ENCODE results near the gene CD8B.

The CD8B gene

DNA sequence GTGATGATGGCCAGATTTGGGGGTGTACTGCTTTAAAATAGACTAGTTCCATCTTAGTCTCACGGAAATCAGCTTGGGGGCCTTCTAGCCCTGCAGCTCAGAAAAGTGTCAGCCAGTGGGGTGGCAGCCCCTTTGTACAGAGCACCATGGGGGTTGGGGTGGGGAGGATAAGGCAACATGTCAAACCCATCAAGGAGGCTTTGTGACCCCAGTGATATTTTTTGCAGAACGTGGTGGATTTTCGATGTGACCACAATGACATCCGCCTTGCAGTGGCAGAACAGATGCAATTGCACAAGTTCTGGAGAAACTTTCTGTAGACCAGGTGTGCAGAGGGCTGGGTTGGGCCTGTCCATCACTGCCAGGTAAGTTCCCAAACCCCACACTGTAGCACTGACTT lies 67.9 kb downstream of the CD8B start:
- DNase-seq: no peak

DNA sequence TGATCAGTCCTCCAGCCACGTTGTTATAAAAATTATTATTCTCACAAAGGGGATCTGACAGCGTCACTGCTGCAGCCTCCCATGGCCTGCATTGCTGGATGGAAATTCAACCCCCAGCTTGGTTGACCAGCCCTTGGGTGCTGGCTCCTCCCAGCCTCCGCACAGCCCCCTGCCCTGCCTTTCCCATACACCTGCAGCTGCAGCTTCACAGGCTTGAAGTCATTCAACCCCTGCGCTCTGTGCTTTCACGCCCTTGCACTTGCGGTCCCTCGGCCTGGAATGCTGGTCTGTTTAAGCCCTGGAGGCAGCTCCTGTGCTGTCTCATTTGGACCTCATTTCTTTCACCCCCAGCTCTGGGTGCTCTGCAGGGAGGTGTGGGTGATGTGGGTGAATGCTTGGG lies 70.1 kb downstream of the CD8B start:
- no peak for DNase-seq

DNA sequence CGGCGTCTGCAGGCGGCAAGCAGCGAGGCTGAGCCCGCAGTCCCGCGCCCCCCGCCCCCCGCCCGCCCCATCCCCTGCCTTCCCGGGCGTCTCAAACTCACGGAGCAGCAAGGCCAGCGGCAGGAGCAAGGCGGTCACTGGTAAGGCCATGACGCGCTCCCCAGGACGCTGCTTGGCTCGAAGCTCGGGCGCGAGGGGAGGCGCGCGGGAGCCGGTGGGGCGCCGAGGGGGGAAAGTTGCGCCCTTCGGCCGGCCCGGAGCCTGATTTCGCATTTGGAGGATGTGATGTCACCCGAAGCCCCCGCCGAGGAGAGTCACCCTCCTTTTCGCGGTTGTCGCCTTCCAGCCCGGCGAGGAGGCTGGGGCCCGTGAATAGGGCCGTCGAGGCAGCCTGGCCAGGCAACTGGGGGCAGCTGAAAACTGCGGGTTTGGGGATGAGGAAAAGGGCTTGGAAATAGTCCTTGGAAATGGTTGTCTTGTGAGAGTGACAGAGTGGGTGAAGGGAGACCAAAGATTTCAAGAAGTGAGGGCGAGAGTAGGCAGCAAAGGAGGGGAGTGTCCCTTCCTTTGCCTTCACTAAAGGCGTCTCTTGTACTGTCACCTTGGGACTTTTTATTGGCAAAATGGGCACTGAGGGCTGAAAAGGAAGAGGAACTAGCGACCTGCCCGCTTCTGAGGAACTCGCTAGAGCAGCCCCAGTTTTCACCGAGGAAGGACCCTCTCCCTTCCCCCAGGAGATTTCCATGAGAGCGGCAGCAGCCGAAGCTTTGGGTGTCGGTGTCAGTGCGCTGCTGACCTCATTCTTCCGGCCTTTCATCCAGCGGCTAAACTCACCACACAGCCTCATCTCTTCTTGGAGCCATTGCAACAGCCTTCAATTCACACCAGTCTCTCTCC lies 70.8 kb downstream of the CD8B start, which contains the start of gene CD8A:
TSS of gene CD8A (minus strand) at position 238 of the 897 bp plus-strand sequence. CDS start at position 150, 88 bp downstream.
- no peak for DNase-seq

DNA sequence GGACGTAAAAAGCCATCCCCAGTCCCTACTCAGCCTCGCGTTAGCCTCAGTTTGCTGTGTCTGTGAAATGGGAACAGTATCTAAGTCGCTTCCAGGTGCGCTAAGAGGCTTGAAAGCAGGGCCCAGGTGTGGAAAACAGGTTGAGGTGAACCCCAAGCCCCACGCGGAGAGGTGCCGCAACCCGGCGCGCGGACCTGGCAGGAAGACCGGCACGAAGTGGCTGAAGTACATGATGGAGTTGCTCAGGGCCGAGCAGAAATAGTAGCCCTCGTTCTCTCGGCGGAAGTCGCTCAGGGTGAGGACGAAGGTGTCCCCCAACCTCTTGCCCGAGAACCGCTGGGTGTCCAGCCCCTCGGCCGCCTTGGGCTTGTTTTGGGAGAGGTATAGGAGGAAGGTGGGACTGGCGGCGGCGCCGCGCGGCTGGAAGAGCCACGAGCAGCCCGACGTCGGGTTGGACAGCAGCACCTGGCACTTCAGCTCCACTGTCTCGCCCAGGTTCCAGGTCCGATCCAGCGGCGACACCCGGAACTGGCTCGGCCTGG lies 71.5 kb downstream of the CD8B start:
- no peak for DNase-seq

DNA sequence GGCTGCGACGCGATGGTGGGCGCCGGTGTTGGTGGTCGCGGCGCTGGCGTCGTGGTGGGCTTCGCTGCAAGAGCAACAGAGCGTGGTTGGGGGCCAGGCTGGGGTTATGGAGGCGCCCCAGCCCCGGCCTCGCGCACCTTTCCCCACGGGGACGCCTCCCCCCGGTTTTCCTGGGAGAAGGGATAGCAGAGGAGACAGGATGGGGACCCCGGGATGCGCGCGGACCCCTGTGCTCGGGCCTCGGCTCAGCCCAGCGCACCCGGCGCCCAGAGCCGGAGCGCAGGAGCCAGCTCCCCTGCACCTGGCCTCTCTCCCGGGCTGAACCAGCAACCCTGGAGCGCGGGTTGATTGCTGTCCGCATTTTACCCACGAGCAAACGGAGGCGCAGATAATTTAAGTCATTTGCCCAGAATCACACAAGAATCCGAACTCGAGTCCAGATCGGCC lies 72.0 kb downstream of the CD8B start:
- DNase-seq: no peak

DNA sequence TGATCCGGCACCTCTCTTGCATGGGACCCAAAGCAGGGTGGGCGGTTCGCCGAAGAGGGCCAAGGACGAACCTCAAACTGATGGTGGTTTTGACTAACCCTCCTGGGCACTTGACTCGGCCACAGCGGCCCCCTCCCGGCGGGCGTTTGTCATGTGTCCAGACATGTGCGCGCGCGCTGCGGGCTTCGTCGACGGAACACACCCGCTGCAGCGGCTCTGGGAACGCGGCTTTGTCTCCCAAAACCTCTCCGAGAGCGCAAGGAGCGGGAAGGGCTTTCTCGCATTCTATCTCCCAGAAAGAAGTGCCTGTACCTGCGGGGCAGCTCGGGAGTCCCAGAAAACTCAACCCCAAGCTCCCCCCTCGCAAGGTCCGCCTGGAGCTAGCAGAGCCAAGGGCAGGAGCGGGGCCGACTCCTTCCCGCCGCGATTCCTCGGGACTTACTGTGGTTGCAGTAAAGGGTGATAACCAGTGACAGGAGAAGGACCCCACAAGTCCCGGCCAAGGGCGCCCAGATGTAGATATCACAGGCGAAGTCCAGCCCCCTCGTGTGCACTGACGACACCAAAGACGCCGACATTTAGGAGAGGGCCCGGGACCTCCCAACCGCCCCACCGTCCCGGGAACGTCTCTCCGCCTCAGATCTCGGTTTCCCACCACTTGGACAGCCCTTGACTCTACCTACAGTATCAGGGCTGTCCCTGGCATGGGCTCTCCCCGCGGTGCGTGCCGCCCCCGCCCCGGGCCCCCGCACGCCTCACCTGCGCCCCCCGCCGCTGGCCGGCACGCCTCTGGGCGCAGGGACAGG lies 72.6 kb downstream of the CD8B start:
- no peak for DNase-seq

DNA sequence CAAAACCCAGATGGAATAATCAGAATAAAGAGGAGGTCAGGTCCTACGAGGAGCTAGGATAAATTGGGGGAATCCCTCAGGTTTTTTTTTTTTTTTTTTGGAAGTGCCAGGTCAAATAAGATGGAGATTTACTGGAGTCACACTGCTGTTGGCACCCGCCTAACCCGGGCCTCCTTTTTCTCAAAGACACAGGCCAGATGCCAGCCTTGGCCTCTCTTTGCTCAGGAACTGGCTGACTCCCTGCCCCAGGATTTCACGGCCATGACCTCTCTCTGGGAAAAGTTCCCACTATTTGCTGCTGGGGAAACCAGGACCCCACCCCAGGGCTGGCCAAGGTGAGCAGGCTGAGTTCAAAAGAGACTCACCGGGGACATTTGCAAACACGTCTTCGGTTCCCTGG lies 73.5 kb downstream of the CD8B start:
- no peak for DNase-seq

DNA sequence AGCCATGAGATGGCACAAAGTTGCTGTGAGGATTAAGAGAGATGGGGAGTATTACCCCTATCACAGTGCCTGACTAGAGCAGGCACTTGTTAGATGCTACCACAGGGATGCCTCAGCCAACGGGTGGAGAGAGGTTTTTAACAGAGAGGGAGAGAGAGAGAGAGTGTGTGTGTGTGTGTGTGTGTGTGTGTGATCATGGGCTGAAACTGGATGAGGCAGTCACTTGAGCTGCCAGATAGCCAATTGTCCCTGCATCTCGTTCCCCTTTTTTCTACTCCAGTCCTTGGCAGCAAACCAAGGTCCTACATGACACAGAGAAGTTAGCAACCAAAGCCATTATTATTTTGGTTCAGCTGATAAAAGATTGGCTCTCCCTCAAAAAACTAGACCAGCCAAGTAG lies 74.0 kb downstream of the CD8B start:
- no peak for DNase-seq

DNA sequence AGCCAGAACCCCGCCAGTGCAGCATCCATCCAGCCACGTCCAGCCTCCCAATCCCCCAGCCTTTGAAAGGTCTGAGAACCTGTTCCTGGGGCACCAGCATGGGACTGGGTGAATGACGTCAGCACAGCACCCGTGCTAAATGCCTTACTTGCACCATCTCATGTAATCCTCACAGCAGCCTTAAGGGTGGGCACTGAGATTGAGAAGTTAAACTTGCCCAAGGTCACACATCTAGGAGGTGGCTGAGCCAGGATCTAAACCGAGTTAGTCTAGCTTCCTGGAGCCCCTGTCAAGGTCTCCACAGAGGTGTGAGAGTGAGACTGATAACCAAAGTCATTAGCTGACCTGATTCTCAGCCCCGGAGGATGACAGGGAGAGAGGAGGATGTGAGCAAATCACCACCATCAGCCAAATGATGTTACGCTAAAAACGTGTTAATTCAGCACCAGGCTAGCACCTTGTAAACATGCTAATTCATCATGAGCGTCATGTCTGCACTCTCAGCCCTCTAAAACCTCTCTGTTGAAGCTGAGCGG lies 75.6 kb downstream of the CD8B start:
- DNase-seq: no peak

DNA sequence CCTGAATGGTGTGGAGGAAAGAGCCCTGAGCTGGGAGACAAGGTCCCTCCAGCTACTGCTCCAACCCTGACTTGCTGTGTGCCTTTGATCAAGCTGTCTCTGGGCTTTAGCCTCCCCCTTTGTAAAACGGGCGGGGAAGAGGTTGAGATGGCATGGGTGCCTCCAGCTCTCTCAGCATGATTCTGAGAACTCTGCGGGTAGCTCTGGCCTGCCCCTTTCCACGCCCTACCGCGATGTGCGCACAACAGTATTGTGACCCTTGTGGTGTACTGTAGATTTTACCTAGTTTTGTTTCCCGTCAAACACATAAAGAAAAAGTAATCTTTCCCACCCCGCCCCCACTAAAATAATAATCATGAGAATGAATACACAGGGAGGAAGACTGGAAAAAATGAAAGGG lies 76.2 kb downstream of the CD8B start:
- no peak for DNase-seq

DNA sequence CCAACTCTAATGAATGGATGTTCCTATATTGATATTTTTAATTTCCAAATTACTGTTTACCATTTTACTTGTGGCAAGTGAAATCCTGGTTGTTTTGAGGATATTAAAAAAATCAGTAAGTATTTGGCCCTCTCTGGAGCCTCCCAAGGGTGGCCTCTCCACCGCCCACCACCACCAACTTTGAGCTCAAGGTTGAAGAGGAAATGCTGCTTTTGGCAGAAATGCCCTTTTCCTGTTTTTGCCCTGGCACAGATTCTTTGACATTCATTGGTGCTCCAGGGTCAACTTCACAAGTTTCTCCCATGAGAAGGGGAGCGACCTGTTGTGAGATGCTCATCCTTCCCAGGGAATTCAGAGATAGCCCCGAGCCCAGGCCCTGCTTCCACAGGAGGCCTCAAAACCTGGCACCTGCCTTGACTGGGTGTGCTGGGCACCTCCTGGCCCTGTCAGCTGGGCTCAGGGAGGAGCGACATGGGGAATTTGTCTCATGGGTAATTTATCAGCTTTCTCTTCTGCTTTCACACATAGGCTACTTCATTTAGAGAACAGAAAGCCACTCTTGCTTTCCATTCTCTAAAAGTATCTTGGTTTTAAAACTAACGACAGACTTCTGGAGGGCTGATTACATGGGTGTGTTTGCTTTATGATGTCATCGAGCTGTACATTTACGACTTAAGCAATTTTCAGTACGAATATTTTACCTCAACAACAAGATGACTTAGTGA lies 77.9 kb downstream of the CD8B start:
- no peak for DNase-seq

DNA sequence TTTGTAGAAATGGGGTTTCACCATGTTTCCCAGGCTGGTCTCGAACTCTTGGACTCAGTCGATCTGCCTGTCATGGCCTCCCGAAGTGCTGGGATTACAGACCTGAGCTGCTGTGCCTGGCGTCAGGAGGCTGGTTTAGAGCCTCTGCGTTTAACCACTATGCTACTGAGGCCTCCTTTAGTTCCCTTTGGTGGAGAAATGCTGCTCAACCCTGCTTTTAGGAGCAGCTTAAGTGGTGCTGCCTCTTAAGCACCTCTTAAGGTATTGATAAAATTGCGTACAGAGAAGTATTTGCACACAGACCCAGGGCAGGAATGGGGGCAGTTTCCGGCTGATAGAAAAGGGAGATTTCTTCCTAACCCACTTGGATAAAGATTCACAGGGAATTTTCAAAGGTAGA lies 78.9 kb downstream of the CD8B start:
- no peak for DNase-seq

DNA sequence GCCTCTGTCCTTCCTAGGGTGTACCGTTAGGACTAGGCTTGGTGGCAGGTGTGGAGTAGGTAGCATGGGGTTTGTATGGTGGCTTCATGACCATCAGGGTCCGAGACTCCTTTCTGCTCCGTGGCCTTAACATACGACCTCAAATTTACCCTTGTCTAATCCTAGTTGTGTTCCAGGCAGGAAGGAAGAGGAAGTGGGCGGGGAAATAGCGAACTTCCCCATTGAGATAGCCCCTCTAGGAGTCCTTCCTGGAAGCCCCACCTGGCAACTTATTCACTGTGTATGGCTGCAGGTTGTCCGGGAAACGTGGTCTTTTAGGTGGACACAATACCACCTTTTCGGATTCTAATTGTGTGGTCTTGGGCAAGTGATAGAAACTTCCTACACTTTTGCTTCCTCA lies 80.3 kb downstream of the CD8B start:
- DNase-seq: no peak

DNA sequence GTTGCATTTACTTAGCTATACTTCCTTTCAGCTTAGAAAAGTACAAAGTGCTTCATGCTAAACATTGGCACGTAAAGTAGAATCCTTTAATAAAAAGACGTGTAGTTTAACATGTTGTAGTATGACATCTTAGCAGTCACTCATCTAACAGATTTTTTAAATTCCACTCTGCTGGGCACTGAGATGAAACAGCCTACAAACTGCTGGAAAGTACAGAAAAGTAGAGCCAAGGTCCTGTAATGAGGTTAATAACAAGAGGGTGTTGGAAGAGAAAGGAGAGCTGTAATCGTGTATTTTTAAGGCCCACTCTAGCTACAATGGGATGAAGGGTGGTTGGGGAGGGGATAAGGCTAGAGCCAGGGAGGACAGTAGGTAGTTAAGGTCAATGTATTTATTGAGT lies 81.7 kb downstream of the CD8B start:
- no peak for DNase-seq

DNA sequence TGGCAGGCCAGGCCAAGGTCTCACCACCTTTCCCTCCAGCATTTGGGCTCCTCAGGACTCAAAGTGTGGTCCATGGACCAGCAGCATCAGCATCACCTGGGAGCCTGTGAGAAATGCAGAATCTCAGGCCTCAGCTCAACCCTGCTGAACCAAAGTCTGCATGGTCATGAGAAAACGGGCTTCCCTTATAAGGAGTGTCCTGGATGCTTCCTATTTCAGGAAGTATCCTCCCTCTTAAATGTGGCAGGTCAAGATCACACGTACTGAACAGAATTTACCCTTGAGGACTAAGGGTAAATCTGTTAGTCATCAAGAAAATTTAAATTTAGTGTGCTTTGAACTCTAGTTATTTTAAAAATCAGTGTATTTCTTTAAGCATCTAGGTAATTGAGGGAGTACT lies 82.7 kb downstream of the CD8B start:
- no peak for DNase-seq

DNA sequence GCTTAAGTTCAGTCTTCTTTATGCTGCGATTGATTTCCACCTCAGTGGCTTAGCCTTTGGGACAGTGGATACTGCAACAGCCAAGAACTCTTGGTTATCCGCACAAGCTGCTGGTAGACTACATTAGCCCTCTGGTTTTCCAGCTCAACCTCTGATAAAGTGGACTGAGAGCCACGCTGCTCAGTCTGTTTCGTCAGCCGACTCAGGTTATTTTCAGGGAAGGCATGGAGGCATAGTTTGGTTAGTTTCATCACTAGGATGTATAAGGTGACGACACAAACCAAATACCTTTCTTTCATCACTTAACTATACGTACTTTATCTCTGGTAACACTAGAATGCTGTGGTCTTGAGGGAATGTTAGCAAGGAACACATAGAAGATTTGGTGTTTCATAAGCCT lies 85.2 kb downstream of the CD8B start:
- DNase-seq: no peak

DNA sequence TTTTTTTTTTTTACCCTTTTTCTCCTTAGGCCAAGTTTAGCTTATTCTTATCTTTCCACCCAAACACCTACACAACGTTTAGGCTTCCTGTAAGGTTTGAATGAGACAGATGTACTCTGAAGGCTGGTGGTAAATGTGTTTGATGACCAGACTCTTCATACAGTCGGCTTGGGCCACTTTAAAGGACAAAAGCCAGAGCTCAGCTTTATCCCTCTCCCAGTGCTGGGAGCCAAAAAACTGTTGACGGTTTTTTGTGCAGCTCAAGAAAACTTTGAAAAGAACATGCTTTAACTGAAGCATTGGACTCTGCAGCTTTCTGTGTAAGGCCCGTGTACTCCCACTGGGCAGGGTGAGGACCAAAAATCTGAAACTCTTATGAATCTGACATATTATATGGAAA lies 86.3 kb downstream of the CD8B start:
- no peak for DNase-seq

DNA sequence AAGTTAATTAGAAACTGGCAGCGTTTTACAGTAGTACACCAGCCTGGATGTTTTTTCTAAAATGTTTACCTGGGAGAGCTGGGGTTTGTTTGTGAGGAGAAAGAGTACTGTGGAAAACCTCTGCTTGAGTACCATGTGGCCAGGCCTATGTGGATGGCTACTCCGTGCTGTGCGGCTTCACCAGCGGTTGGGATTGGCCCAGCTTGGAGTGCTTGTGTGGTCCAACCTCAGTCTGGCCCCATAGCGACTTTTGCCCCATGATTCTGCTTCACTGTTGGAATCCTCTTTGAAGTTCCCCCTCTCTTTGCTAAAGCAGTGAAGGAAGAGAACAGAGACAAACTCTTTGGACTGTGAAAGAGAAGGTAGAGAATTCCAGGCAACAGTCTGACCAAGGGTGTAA lies 86.8 kb downstream of the CD8B start:
- no peak for DNase-seq

DNA sequence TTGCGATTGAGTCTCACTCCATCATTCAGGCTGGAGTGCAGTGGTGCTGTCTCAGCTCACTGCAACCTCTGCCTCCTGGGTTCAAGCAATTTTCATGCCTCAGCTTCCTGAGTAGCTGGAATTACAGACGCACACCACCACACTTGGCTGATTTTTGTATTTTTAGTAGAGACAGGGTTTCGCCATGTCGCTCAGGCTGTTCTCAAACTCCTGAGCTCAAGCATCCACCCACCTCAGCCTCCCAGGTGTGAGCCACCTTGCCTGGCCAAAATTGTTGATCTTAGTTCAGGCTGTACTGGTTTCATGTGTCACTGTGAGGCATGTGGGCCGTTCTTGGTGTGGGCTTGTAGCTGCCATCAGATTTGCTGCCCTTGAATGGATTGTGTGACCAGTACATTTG lies 89.1 kb downstream of the CD8B start:
- no peak for DNase-seq

DNA sequence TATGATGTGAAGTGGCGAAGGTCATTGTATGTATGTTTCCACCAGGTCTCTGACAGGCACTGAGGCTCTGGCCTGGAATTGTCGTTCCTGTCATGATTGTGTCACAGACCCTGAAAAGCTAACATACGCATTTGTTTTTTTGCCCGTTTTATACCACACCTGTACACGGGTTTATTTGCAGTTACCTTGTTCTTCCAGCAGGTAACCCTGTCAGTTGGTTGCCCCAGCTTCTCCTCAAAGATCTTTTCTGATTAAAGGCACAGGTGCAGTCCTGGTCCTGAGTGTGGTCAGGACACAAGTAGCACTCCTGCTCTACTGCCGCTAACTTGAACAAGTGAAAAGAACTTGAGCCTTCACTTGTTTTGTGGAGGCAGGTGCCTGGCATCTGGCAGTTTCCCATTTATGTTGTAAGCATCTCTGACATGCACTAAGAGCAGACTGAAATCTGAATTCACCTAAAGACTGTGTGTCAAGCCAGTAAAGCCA lies 90.8 kb downstream of the CD8B start:
- no peak for DNase-seq

DNA sequence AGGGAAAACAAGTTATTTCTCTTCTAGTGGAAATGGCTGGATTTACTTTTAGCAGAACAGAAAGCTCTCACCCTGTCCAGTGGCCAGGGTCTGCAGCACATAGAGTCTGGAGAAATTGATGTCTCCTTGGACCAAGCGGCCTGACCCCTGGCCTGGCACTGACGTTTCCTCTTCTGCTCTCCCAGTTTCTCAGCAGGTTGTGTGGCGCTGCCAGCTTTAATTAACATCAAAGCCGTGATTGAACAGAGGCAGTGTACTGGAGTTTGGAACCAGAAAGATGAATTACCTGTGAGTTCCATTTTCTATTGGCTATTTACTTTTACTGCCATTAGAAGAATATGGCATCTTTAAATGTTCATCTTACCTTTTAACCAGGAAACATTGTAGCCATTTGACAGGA lies 91.8 kb downstream of the CD8B start:
- no peak for DNase-seq

DNA sequence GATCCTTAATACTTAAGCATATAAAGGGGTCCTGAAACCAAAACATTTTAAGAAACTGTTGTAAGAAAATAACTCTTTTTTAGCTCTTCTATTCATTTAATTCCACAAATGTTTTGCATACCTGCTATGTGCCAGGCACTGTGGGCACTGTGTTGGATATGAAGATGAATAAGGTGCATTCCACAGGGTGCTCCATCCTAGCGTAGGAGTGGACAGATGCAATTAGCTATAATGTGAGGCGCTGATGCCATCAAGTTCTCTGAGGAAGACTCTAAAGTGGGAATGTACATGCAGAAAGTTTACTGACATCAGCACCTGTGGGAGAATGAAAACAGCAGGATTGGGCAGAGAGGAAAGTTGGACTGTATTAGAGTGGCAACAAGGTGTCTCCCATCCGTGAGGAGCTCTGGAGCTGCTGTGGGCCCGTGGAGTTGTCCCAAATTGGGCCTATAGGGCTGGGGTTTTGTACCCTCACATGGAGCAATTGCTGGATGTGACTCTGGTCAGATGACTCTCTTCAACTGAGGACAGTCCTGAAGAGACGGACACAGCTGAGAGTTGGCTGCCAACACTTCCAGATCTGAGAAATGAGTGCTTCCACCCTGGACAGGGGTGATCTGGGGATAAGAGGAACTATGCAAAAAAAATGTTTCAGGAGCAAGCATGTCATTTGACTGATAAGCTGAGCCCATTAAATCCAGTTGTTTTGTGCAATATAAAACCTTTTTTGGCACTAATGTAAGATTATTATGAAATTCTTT lies 93.3 kb downstream of the CD8B start:
- no peak for DNase-seq

All from activated CD4-positive, alpha-beta T cell treated with anti-CD3 and anti-CD28 coated beads, Interleukin-2, amount 50 U/mL, for 1 hour (primary cell).